Measurements from ENCODE around the gene LSM8.
"Not testable (repeated sequence)": the region's sequence is repeated elsewhere in the genome, so short reads cannot be mapped to it uniquely, and the experiment has no call there.

The LSM8 gene

DNA sequence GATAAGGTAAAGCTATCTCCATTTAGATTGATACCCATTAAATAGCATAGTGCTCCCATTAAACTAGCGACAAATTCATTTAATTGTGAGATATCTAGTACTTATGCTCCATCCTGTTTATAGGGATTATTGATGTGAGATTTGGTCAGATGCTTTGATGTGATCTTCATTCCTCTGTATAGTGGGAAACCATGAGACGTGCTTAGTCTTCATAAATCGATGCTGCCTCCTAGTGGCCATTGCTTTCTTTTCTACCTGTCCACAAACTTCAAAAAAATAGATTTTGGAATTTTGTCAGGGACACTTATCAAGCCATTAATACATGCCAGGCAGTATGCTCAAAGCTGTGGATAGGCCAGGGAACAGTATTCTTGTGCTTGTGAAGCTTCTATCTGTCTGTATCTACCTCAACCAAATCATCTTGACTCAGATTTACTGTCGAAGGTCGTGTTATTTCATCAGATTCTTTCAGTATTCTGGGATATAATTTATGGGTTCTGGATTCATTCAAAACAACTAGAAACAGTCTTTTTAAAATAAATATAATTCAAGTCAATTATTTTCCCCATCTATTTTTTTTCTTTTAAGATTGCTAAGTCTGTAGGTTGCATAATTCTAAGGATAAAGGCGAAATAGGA is 12.0 kb downstream of the LSM8 start:
- peak; percentile 15 for DNase-seq

DNA sequence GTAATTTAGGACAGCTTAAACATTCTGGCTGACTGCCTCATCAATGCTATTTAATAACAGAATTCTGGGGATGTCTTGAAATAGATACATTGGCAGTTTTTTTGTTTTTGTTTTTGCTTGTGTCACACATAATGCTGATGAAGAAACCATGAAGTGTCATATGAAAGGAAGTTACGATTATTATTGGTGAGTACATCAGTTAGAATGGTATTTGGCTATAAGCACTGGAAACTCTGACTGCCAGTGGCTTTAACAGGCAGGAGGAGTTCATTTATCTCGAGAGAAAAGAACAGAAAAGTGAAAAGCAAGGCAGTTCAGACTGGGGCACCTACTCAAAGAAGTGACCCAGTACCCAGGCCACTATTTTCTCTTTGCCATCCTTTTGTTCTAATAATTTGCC is 18.1 kb downstream of the LSM8 start:
- DNase-seq, result no peak

DNA sequence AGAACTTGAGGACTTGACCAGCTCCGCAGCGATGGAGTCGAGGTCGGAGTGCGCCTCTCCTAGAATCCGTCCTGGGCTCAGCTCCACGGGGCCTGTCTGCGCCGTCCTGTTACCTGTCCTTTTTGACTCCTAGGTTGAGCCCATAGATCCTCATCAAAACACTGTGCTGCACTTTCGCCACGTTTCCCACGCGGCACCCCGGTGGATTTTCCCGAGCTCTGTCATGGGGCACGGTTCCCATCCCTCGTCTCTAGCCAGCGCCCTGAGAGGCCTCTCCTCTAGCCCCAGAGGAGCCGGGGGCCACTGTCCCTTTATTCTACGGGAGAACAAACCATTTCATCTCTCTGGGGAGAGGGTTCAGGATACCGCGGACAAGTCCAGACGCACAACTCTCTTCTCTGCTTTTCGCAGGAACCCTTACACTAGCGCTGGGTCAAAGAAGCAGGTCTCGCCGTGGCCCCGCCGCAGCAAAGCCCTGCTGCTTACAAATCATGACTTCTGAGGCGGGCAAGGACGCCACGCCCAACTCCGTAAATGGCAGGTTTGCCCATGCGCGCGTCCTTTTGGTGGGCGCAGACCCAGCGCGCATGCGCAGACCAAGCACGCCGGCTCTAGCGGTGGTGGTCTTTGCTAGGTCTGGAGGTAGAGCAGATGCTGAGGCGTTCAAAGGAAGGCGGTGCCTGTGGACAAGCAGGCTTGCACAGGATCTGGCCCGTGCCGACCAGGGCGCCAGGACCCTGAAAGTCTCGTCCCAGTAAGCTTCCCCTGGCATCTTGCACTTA is 30.3 kb downstream of the LSM8 start:
- DNase-seq, result peak; percentile 87

DNA sequence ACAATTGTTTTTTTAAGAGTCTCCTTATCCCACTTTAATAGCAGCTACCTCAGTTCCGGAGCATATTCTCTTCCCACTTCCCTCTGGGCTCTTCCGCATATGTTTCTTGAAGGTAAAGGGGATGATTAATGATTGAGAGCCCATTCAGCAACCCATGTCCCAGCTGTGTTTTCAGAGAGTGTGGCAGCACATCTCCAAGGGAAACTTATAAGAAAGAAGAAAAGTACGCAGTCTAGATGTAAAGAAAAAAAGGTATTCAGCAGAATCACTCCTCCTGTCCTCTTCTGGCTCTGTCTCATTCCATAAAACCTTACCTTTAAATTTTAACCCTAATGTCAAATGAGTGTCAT is 30.8 kb downstream of the LSM8 start:
- no peak for DNase-seq

DNA sequence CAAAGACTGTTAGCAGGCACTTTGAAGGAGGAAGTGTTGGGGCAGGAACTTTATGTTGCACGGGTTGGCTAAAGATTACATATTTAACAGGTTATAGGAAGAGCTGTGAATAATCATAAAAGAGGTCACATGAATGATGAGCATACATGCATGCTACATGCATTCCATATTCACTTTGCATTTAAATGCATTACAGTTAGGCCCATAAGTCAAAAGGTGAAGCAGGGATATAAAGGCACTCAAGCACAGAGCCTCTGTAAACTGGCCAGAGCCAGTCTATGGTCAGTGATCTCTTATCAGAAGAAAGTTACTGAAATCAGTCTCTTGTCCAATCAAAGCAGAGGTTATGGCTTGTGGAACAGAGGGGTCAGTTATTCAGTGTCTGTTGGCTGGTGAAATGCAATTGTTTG is 33.3 kb downstream of the LSM8 start:
- no peak for DNase-seq

DNA sequence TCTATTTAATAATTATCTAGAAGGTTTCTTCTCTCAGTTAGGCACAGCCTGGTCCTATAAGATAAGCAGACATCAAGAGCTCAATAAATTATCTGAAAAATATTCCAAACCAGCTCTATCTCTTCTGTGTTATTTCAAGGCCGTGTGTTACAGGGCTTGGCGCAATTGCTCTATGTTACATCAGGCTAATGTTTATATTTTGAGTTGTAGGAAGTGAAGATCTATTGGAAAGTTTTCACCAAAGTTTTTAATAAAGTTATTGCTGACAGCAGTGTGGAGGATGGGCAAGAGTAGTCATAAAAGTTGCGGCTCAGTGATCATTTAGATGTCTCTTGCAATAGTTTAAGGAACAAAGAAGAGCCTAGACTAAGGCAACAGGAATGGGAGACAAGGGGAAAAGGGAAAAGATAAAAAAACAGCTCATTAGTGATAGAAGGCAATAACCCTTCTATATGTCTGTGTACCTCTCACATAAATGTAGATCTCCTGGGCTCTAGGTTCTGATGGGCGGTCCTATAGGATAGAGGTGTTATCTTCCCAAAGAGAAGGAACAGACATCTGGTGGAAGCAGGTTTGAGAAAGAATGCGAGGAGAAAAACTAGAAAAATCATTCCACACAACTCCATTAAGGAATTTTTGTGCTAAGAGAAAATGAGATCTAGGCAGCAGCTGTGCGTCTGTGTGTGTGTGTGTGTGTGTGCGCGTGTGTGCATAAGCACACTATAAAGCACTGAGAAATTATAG is 34.6 kb downstream of the LSM8 start:
- DNase-seq, result no peak

DNA sequence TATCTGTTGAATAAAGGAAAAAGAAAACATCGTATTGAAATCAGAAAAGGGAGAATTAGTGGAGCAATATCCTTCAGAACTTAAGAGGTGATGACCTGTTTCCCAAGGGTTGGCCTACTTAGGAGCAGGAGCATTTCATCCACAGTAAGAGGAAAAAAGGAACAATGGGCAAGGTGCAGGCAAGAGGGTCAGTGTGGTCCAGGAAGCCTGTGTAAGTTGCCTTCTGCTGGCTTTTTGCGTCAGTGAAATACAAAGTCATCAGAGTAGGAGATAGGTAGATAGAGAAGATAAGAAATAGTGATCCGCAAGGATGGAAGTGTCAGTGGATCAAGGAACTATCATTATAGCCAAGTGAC is 35.2 kb downstream of the LSM8 start:
- no peak for DNase-seq

DNA sequence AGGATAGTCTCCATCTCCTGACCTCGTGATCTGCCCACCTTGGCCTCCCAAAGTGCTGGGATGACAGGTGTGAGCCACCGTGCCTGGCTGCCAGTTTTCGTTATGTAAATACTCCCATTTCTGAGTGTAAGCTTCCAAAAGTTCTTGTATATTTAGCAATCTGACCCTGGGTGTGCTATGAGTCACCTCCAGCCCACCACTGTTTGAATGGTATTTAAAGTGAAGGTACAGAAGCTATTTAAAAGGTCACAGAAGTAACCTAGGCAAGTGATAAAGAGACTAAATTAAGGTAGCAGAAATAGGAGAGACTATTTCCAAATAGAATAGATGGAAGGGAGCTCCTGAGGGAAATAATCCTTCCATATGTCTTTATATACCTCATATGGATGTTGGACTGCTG is 36.6 kb downstream of the LSM8 start:
- DNase-seq, result no peak

DNA sequence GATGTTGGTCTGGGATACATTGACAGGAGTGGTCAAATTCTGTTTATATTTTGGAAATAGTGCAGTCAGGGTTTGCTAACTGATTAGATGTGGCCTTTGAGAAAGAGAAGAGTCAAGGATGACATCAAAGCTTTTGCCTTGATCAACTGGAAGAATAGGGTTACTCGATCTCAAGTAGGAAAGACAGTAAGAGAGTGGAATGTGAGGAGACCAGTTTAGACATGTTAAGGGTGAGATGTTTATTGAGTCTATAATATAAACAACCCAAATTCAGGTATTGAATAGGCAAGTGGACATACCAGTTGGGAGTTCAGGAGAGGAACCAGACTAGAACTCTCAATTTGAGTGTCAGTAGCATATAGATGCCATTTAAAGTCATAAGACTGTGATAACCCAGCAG is 38.6 kb downstream of the LSM8 start:
- no peak for DNase-seq

DNA sequence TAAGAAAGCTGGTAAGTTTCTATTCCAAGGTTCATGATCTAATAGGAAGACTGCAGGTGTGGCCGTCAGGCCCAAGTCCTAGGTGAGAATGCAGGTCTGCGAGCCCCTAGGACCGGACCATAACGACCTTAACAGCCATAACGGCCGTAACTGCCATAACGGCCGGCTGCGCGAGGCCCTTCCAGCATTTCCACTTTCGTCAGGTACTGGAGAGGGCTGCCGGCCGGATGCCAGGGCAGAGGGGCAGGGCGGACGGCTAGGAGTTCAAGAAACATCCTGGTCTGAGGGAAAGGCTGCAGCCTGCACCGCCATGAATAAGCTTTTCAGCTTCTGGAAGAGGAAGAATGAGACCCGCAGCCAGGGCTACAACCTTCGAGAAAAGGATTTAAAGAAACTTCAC is 40.6 kb downstream of the LSM8 start, which contains the start of gene ANKRD7:
Gene ANKRD7 (plus strand): TSS at position 184 of the 400 bp plus-strand sequence. CDS start 127 bp downstream, at position 311.
- DNase-seq, result no peak

DNA sequence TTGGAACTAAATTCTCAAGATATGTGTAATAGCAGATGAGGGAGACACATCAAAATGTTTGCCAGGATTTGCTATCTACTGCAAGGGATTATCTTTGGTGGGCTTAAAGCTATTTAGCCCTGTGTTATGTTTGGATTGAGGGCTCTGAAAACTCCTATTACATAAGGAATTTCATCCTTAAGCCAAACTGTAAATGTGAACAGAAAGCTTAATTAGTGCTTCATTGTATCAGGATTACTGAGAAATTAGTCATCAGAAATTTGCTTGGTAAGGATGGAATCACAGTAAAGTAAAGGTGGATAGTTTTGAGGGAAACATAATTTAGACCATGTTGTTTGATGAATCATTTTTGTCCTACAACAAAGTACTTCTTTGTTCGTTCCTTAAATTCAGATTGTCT is 48.9 kb downstream of the LSM8 start:
- DNase-seq, result no peak

DNA sequence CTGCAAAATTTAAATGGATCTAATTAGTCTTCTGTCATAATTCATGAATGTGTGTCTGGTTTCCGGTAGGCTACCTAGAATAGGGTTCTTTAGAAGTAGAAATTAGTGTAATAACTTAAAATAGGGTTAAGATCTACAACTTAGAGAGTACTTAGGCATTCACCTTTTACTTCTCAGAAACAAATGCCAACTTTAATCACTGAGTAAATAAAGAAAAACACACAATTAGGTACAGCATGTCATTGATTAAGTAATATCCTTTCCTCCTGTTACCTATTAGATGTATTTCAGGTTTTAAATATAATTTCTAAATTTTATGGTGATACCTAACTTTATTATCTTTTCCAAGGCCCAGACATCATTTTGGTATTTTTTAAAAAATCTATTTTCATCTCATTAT is 49.8 kb downstream of the LSM8 start:
- no peak for DNase-seq

DNA sequence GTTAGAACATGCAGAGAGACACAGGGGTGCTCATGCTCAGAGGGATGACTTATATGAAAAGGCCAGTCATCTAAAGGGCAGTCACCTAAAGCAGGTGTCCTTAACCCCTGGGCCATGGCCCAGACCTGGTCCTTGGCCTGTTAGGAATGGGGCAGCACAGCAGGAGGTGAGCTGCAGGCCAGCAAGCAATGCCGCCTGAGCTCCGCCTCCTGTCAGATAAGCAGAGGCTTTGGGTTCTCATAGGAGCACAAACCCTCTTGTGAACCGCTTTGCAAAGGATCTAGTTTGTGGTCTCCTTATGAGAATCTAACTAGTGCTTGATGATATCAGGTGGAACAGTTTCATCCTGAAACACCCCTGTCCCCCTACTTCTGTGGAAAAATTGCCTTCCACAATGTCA is 55.0 kb downstream of the LSM8 start:
- no peak for DNase-seq

DNA sequence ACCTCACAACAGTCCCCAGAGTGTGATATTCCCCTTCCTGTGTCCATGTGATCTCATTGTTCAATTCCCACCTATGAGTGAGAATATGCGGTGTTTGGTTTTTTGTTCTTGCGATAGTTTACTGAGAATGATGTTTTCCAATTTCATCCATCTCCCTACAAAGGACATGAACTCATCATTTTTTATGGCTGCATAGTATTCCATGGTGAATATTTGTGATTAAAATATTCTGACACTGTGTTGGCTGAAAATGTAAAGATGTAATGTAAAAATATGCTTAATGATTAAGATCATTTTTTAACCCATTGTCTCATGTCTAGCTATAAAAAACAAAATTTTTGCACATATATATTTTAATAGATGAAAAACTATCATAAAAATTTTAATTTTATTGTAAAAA is 56.4 kb downstream of the LSM8 start:
- DNase-seq, result not testable (repeated sequence)

All from right kidney (tissue), 1 donor.